SH-SY5Y (cell line): ENCODE data around the gene LPA.
"Not testable (repeated sequence)": the region's sequence is repeated elsewhere in the genome, so short reads cannot be mapped to it uniquely, and the experiment has no call there.

Source experiments
- GATA2 ChIP-seq: IDR thresholded peaks from 2 replicates; pipeline ENCODE4 v1.6.1; 2011; ENCODE audit warnings: mild to moderate bottlenecking, low read depth, low read length
- GATA3 ChIP-seq: IDR thresholded peaks from 2 replicates; pipeline ENCODE4 v1.6.1; 2011; ENCODE audit warnings: low read depth, mild to moderate bottlenecking, low read length, moderate library complexity

GRCh38 chr6:160701918-160702680 is 38.0 kb upstream of the LPA start, which contains the start of gene PLG:
- not testable (repeated sequence) for TF ChIP-seq GATA2, GATA3
